CD4-positive, alpha-beta memory T cell (primary cell): ENCODE measurements around the gene IL32. TPM values are rescaled to one million over a fixed set of nuclear protein-coding genes. Genes with fewer than 3 reads are reported as not detected.

Source experiments
- CTCF ChIA-PET: fragments of 350-600 bp; sonication (Branson Sonifier 250); formaldehyde crosslinking; loops from one replicate; lab custom pipeline; 2021; ENCODE audit warnings: inconsistent platforms; ENCODE audit not compliant: partially characterized antibody; lab: Charles Lee
- POLR2A ChIA-PET: fragments of 350-600 bp; sonication (Branson Sonifier 250); formaldehyde crosslinking; loops from one replicate; lab custom pipeline; 2021; ENCODE audit not compliant: partially characterized antibody; lab: Charles Lee
- DNase-seq, 5 donors: peaks; one replicate each; pipeline versions ENCODE4 v3.0.0 to v3.0.0-alpha.2; 2020 to 2022; ENCODE audit warnings: mixed read lengths in 1 of 5
- H3K27ac ChIP-seq: one replicate; pipeline ENCODE4 v1.7.0; 2013; ENCODE audit warnings: low read depth, low read length
- H3K27me3 ChIP-seq: 2 replicates; pipeline ENCODE4 v1.7.0; 2013; ENCODE audit warnings: mild to moderate bottlenecking, low read length, moderate library complexity; ENCODE audit not compliant: insufficient read depth
- H3K36me3 ChIP-seq: 2 replicates; pipeline ENCODE4 v1.7.0; 2013; ENCODE audit warnings: mild to moderate bottlenecking, low read length, moderate library complexity; ENCODE audit not compliant: insufficient read depth
- H3K4me1 ChIP-seq: 2 replicates; pipeline ENCODE4 v1.7.0; 2013; ENCODE audit warnings: mild to moderate bottlenecking, low read length, moderate library complexity; ENCODE audit not compliant: insufficient read depth
- H3K4me3 ChIP-seq, 2 donors: one replicate each; pipeline ENCODE4 v1.7.0; 2013; ENCODE audit warnings: low read length in 2 of 2, mild to moderate bottlenecking in 1 of 2
- H3K9me3 ChIP-seq, 2 donors: one replicate each; pipeline ENCODE4 v1.7.0; 2013; ENCODE audit warnings: low read length in 2 of 2, control low read depth in 1 of 2; ENCODE audit not compliant: control insufficient read depth in 1 of 2
- H3K27ac Mint-ChIP-seq, 7 donors: one replicate each; pipeline ENCODE4 v1.8.0; 2020 to 2021; ENCODE audit warnings: mixed read lengths in 7 of 7, mild to moderate bottlenecking in 6 of 7, inconsistent platforms in 3 of 7, moderate library complexity in 3 of 7
- H3K27me3 Mint-ChIP-seq, 2 donors: one replicate each; pipeline ENCODE4 v1.8.0; 2020 to 2021; ENCODE audit warnings: mixed read lengths in 2 of 2
- H3K36me3 Mint-ChIP-seq, 2 donors: one replicate each; pipeline ENCODE4 v1.8.0; 2020 to 2021; ENCODE audit warnings: mixed read lengths in 2 of 2, inconsistent platforms in 1 of 2, mild to moderate bottlenecking in 1 of 2
- H3K4me1 Mint-ChIP-seq, 4 donors: one replicate each; pipeline ENCODE4 v1.8.0; 2020 to 2021; ENCODE audit warnings: mixed read lengths in 4 of 4, mild to moderate bottlenecking in 1 of 4
- H3K4me3 Mint-ChIP-seq, 8 donors: one replicate each; pipeline ENCODE4 v1.8.0; 2020 to 2021; ENCODE audit warnings: mixed read lengths in 8 of 8, mild to moderate bottlenecking in 7 of 8, moderate library complexity in 6 of 8, inconsistent platforms in 3 of 8
- H3K9me3 Mint-ChIP-seq, 8 donors: one replicate each; pipeline ENCODE4 v1.8.0; 2020 to 2021; ENCODE audit warnings: mixed read lengths in 8 of 8, mild to moderate bottlenecking in 5 of 8, inconsistent platforms in 3 of 8, moderate library complexity in 1 of 8
- intact Hi-C: fragments of 100-400 bp; cut with micrococcal nuclease; formaldehyde crosslinking; loops from one replicate; pipeline ENCODE4 v1.15.1; 2023
- polyA plus RNA-seq, 2 donors: library from polyadenylated mRNA; unstranded; fragments of 300-500 nt; fragmentation: Illumina TruSeq; gene quantifications; one replicate each; pipeline ENCODE4 v1.2.3, GENCODE V29; 2021
- total RNA-seq, 2 experiments: library from RNA; stranded (reverse); gene quantifications; one replicate each; pipeline ENCODE4 v1.2.3, GENCODE V29; 2021

IL32 gene
- total and polyA plus RNA-seq, 4 experiments from 2014 or later: 752 to 3,174 (median 1,961) TPM

GRCh38 chr16:3020604-3021448 is 44.6 kb upstream of the IL32 start:
- CTCF ChIA-PET: interaction anchor here (1.8 to 18.6 kb wide), 5 partner anchors 7 to 109 kb away, joined by 4 to 444 read pairs (median 22); partner anchors contain the start of gene CLDN9
- Histone ChIP-seq H3K27ac (peak overlapping the region; percentile 90), H3K27me3 (no peaks in the 10 kb centered on the region), H3K9me3 (no peaks in the 10 kb centered on the region), H3K36me3 (peaks cover 4% of the 10 kb centered on the region), H3K4me3 (peak overlapping the region; percentile 30 to 59), H3K4me1 (peaks cover 51% of the 10 kb centered on the region)
- peaks cover 3 to 12% of the 10 kb centered on the region in 2 donors for H3K36me3 Mint-ChIP-seq
- no peaks in the 10 kb centered on the region for H3K9me3 Mint-ChIP-seq
- peaks cover 19 to 60% (median 39%) of the 10 kb centered on the region in 4 donors for H3K4me1 Mint-ChIP-seq
- peak overlapping the region; percentile 84 to 97 (median 86) for H3K4me3 Mint-ChIP-seq
- peak in 4 of 5 donors; percentile 31 to 90 (median 44) for DNase-seq
- H3K27ac Mint-ChIP-seq: peak overlapping the region; percentile 80 to 99 (median 89)
- POLR2A ChIA-PET: interaction anchor here (0.8 to 5.9 kb wide), 19 partner anchors 10 to 149 kb away, joined by 3 to 89 read pairs (median 3); partner anchors contain the start of gene ZNF213
- peaks cover 0 to 2% of the 10 kb centered on the region in 2 donors for H3K27me3 Mint-ChIP-seq
- intact Hi-C loops: loop anchor here (1.0 to 10.0 kb wide), 3 partner anchors 7 to 116 kb away; no protein-coding TSS in a partner anchor

DNA sequence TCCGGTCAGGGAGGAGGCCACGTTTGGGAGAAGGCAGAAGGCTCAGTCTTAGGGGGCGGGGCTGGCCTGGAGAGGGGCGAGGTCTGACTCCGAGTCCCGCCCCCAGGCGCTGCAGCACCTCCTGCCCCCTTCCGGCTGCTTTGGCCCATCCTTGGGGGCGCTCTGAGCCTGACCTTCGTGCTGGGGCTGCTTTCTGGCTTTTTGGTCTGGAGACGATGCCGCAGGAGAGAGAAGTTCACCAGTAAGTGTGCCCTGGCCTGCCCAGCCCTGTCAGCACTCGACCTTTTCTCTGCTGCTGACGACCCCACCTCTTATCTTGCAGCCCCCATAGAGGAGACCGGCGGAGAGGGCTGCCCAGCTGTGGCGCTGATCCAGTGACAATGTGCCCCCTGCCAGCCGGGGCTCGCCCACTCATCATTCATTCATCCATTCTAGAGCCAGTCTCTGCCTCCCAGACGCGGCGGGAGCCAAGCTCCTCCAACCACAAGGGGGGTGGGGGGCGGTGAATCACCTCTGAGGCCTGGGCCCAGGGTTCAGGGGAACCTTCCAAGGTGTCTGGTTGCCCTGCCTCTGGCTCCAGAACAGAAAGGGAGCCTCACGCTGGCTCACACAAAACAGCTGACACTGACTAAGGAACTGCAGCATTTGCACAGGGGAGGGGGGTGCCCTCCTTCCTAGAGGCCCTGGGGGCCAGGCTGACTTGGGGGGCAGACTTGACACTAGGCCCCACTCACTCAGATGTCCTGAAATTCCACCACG is 43.8 kb upstream of the IL32 start:
- Mint-ChIP-seq H3K9me3 (no peaks in the 10 kb centered on the region), H3K27me3 (peaks cover 0 to 2% of the 10 kb centered on the region in 2 donors), H3K4me1 (peaks cover 19 to 65% (median 41%) of the 10 kb centered on the region in 4 donors), H3K4me3 (peak overlapping the region; percentile 79 to 97 (median 86)), H3K36me3 (peaks cover 3 to 19% of the 10 kb centered on the region in 2 donors), H3K27ac (peak overlapping the region; percentile 85 to 99 (median 89))
- POLR2A ChIA-PET: interaction anchor here (0.5 to 5.9 kb wide), 17 partner anchors 9 to 244 kb away, joined by 3 to 89 read pairs (median 3); partner anchors contain the start of gene ZNF213
- H3K4me1 ChIP-seq: peaks cover 51% of the 10 kb centered on the region
- peak overlapping the region; percentile 90 for H3K27ac ChIP-seq
- no peaks in the 10 kb centered on the region for H3K27me3 ChIP-seq
- peak overlapping the region in 1 of 2 donors; percentile 59 for H3K4me3 ChIP-seq
- peaks cover 12% of the 10 kb centered on the region for H3K36me3 ChIP-seq
- CTCF ChIA-PET: interaction anchor here (1.5 to 18.6 kb wide), 6 partner anchors 9 to 150 kb away, joined by 3 to 444 read pairs (median 13); partner anchors contain the start of gene CLDN9
- intact Hi-C loops: loop anchor here (2.0 to 10.0 kb wide), 2 partner anchors 19 to 117 kb away; no protein-coding TSS in a partner anchor
- DNase-seq: peak; percentile 54 to 94 (median 62)
- H3K9me3 ChIP-seq: no peaks in the 10 kb centered on the region

GRCh38 chr16:3022208-3022683 is 43.2 kb upstream of the IL32 start:
- H3K4me3 ChIP-seq: peak overlapping the region in 1 of 2 donors; percentile 3
- CTCF ChIA-PET: interaction anchor here (1.3 to 18.6 kb wide), 6 partner anchors 9 to 149 kb away, joined by 3 to 444 read pairs (median 13); partner anchors contain the start of gene CLDN9
- intact Hi-C loops: loop anchor here (10.0 kb wide), 1 partner anchor 117 kb away; no protein-coding TSS in a partner anchor

GRCh38 chr16:3022684-3023414 is 42.6 kb upstream of the IL32 start:
- intact Hi-C loops: loop anchor here (10.0 kb wide), 1 partner anchor 118 kb away; no protein-coding TSS in a partner anchor
- peaks cover 0 to 2% of the 10 kb centered on the region in 2 donors for H3K27me3 Mint-ChIP-seq
- ChIA-PET CTCF (interaction anchor here (1.3 to 18.6 kb wide), 6 partner anchors 8 to 149 kb away, joined by 3 to 444 read pairs (median 13); partner anchors contain the start of gene CLDN9), POLR2A (interaction anchor here (0.6 to 5.9 kb wide), 11 partner anchors 8 to 136 kb away, joined by 3 to 89 read pairs (median 6); partner anchors contain the start of genes MMP25, PKMYT1 and ZNF213)
- no peaks in the 10 kb centered on the region for H3K27me3 ChIP-seq
- H3K4me1 ChIP-seq: peaks cover 52% of the 10 kb centered on the region
- H3K27ac ChIP-seq: peak overlapping the region; percentile 90
- H3K4me1 Mint-ChIP-seq: peaks cover 19 to 66% (median 43%) of the 10 kb centered on the region in 4 donors
- no peaks in the 10 kb centered on the region for H3K9me3 ChIP-seq
- peak overlapping the region; percentile 87 to 97 (median 93) for H3K4me3 Mint-ChIP-seq
- H3K4me3 ChIP-seq: peak overlapping the region in 1 of 2 donors; percentile 85
- H3K36me3 ChIP-seq: peaks cover 20% of the 10 kb centered on the region
- peak overlapping the region; percentile 85 to 99 (median 92) for H3K27ac Mint-ChIP-seq
- no peaks in the 10 kb centered on the region for H3K9me3 Mint-ChIP-seq
- peaks cover 3 to 22% of the 10 kb centered on the region in 2 donors for H3K36me3 Mint-ChIP-seq
- peak in 1 of 5 donors; percentile 60 for DNase-seq

More at GRCh38 chr16:3022208-3022683, 43.2 kb upstream of the IL32 start:
- peak; percentile 39 to 93 (median 47) for DNase-seq
- Mint-ChIP-seq H3K36me3 (peaks cover 3 to 20% of the 10 kb centered on the region in 2 donors), H3K4me3 (peak overlapping the region; percentile 38 to 97 (median 90)), H3K27ac (peak overlapping the region; percentile 87 to 99 (median 89)), H3K27me3 (peaks cover 0 to 2% of the 10 kb centered on the region in 2 donors), H3K9me3 (no peaks in the 10 kb centered on the region), H3K4me1 (peaks cover 19 to 66% (median 41%) of the 10 kb centered on the region in 4 donors)
- H3K27me3 ChIP-seq: no peaks in the 10 kb centered on the region
- POLR2A ChIA-PET: interaction anchor here (0.5 to 5.9 kb wide), 9 partner anchors 8 to 136 kb away, joined by 3 to 89 read pairs (median 3); no protein-coding TSS in a partner anchor
- peaks cover 18% of the 10 kb centered on the region for H3K36me3 ChIP-seq
- H3K9me3 ChIP-seq: no peaks in the 10 kb centered on the region
- peak overlapping the region; percentile 90 for H3K27ac ChIP-seq
- peaks cover 51% of the 10 kb centered on the region for H3K4me1 ChIP-seq

DNA sequence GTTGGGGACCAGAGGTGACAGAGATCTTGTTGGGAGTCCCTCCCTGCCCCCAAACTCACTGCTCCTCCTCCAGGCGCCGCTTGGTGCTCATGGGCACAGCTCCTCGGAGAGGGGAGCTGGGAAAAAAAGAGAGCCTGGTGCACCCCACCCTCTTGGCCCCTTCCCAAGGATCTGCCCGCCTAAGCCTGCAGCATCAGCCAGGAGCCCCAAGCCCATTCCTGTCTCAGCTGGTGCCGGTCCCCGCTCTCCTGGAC is 42.1 kb upstream of the IL32 start:
- CTCF ChIA-PET: interaction anchor here (0.9 to 18.6 kb wide), 7 partner anchors 8 to 148 kb away, joined by 3 to 444 read pairs (median 4); partner anchors contain the start of gene CLDN9
- DNase-seq: no peak
- POLR2A ChIA-PET: interaction anchor here (0.6 to 5.9 kb wide), 9 partner anchors 7 to 127 kb away, joined by 3 to 89 read pairs (median 7); partner anchors contain the start of genes MMP25, PKMYT1 and ZNF213

More for the DNA sequence above, 42.1 kb upstream of the IL32 start:
- Mint-ChIP-seq H3K36me3 (peaks cover 3 to 22% of the 10 kb centered on the region in 2 donors), H3K27me3 (peaks cover 0 to 2% of the 10 kb centered on the region in 2 donors), H3K4me3 (peak overlapping the region; percentile 87 to 97 (median 93)), H3K9me3 (no peaks in the 10 kb centered on the region), H3K4me1 (peaks cover 21 to 68% (median 44%) of the 10 kb centered on the region in 4 donors), H3K27ac (peak overlapping the region; percentile 92 to 99 (median 98))
- Histone ChIP-seq H3K4me3 (peak overlapping the region; percentile 38 to 85), H3K9me3 (no peaks in the 10 kb centered on the region), H3K36me3 (peaks cover 20% of the 10 kb centered on the region), H3K4me1 (peaks cover 50% of the 10 kb centered on the region), H3K27me3 (no peaks in the 10 kb centered on the region), H3K27ac (peak overlapping the region; percentile 90)
- intact Hi-C loops: loop anchor here (10.0 kb wide), 1 partner anchor 119 kb away; no protein-coding TSS in a partner anchor
